HepG2 (cell line): Measurements from ENCODE around the gene MYOCOS.

Experiments used
- STAG1 ChIP-seq: sonication (generic); formaldehyde crosslinking; IDR thresholded peaks from 2 replicates; pipeline ENCODE4 v1.4.0; 2020; ENCODE audit warnings: missing genetic modification reagents
- THYN1 ChIP-seq: sonication (generic); formaldehyde crosslinking; IDR thresholded peaks from 2 replicates; pipeline ENCODE4 v1.8.1; 2023; ENCODE audit warnings: low read depth, mild to moderate bottlenecking, moderate library complexity, missing genetic modification reagents, borderline replicate concordance
- ZBTB26 ChIP-seq: IDR thresholded peaks from 2 replicates; pipeline ENCODE4 v1.6.1; 2016; ENCODE audit warnings: missing compliant biosample characterization, missing genetic modification reagents, borderline replicate concordance
- ZNF251 ChIP-seq: sonication (generic); formaldehyde crosslinking; IDR thresholded peaks from 2 replicates; pipeline ENCODE4 v1.9.0; 2021; ENCODE audit warnings: mild to moderate bottlenecking, missing genetic modification reagents

- no peak for TF ChIP-seq ZNF251
- TF ChIP-seq THYN1 (CRISPR knock-in tag) = no peak
- no peak for TF ChIP-seq STAG1 (CRISPR knock-in tag)
- no peak for TF ChIP-seq ZBTB26 (CRISPR knock-in tag)
These were observed 21.2 kb upstream of the MYOCOS start for GRCh38 chr1:171600862-171601261.
